CD14-positive monocyte (primary cell): ENCODE data around the gene CPNE2. TPM values are rescaled to one million over a fixed set of nuclear protein-coding genes. Genes with fewer than 3 reads are reported as not detected.

ENCODE experiments used
- DNase-seq, 3 donors: peaks; one replicate each; pipeline ENCODE4 v3.0.0-alpha.2; 2011 to 2022
- H2AFZ ChIP-seq: 2 replicates; pipeline ENCODE4 v1.6.0; 2012; ENCODE audit warnings: mild to moderate bottlenecking, low read depth, low read length, inconsistent platforms; ENCODE audit not compliant: insufficient read depth, poor library complexity, severe bottlenecking
- H3K27ac ChIP-seq, 2 donors: 1 replicate in 1 of 2; 2 replicates in 1 of 2; pipeline ENCODE4 v1.5.1; 2012 to 2013; ENCODE audit warnings: low read length in 2 of 2, control low read depth in 1 of 2, inconsistent platforms in 1 of 2, low read depth in 1 of 2, mild to moderate bottlenecking in 1 of 2
- H3K27me3 ChIP-seq, 2 donors: one replicate each; pipeline versions ENCODE4 v1.6.0 to v1.6.1; 2011 to 2013; ENCODE audit warnings: low read length in 2 of 2; ENCODE audit not compliant: control insufficient read depth in 2 of 2, insufficient read depth in 2 of 2
- H3K36me3 ChIP-seq, 2 donors: replicated peaks in 1 of 2; 1 replicate in 1 of 2; 2 replicates in 1 of 2; pipeline versions ENCODE4 v1.5.1 to v1.6.1; 2012 to 2013; ENCODE audit warnings: low read length in 2 of 2, control low read depth in 1 of 2, inconsistent platforms in 1 of 2, mild to moderate bottlenecking in 1 of 2; ENCODE audit not compliant: insufficient read depth in 2 of 2, control insufficient read depth in 1 of 2
- H3K4me1 ChIP-seq, 2 donors: 1 replicate in 1 of 2; 2 replicates in 1 of 2; pipeline versions ENCODE4 v1.5.1 to v1.6.1; 2012 to 2013; ENCODE audit warnings: low read length in 2 of 2, control low read depth in 1 of 2, inconsistent platforms in 1 of 2, mild to moderate bottlenecking in 1 of 2, moderate library complexity in 1 of 2; ENCODE audit not compliant: insufficient read depth in 2 of 2, control insufficient read depth in 1 of 2
- H3K4me2 ChIP-seq: replicated peaks from 2 replicates; pipeline ENCODE3; 2012; ENCODE audit warnings: low read length, moderate library complexity, mild to moderate bottlenecking; ENCODE audit not compliant: poor library complexity, severe bottlenecking; ENCODE audit errors: extremely low read depth
- H3K4me3 ChIP-seq, 3 experiments: fragments of 200-600 bp in 1 of 3; sonication (generic) in 1 of 3; replicated peaks in 1 of 3; 1 replicate in 2 of 3; 2 replicates in 1 of 3; pipeline ENCODE4 v1.5.1; 2011 to 2013; ENCODE audit warnings: low read length in 3 of 3, mild to moderate bottlenecking in 3 of 3, control low read depth in 2 of 3, low read depth in 2 of 3, inconsistent platforms in 1 of 3, moderate library complexity in 1 of 3
- H3K79me2 ChIP-seq: 2 replicates; pipeline ENCODE4 v1.6.0; 2012; ENCODE audit warnings: mild to moderate bottlenecking, control low read depth, inconsistent platforms, low read length, moderate library complexity; ENCODE audit not compliant: insufficient read depth
- H3K9ac ChIP-seq: 2 replicates; pipeline ENCODE4 v1.6.0; 2017; ENCODE audit warnings: low read length, mild to moderate bottlenecking; ENCODE audit not compliant: insufficient read depth, poor library complexity, severe bottlenecking
- H3K9me3 ChIP-seq, 2 donors: replicated peaks in 1 of 2; 1 replicate in 1 of 2; 2 replicates in 1 of 2; pipeline versions ENCODE4 v1.5.1 to v1.6.1; 2012 to 2013; ENCODE audit warnings: low read length in 2 of 2, control low read depth in 1 of 2; ENCODE audit not compliant: control insufficient read depth in 1 of 2, insufficient read depth in 1 of 2
- H4K20me1 ChIP-seq: 2 replicates; pipeline ENCODE4 v1.6.0; 2012; ENCODE audit warnings: mild to moderate bottlenecking, low read length, control low read depth, moderate library complexity; ENCODE audit not compliant: insufficient read depth
- H3K27ac Mint-ChIP-seq, 7 donors: one replicate each; pipeline ENCODE4 v1.8.0; 2020; ENCODE audit warnings: mild to moderate bottlenecking in 7 of 7, mixed read lengths in 7 of 7, moderate library complexity in 6 of 7, inconsistent platforms in 2 of 7
- H3K27me3 Mint-ChIP-seq, 3 donors: one replicate each; pipeline ENCODE4 v1.8.0; 2021 to 2022; ENCODE audit warnings: low read depth in 3 of 3, mild to moderate bottlenecking in 3 of 3, mixed read lengths in 3 of 3, moderate library complexity in 3 of 3, inconsistent platforms in 1 of 3
- H3K36me3 Mint-ChIP-seq, 2 donors: one replicate each; pipeline ENCODE4 v1.8.0; 2020; ENCODE audit warnings: mixed read lengths in 2 of 2, inconsistent platforms in 1 of 2, mild to moderate bottlenecking in 1 of 2
- H3K4me1 Mint-ChIP-seq: one replicate; pipeline ENCODE4 v1.8.0; 2020; ENCODE audit warnings: mild to moderate bottlenecking, mixed read lengths
- H3K4me3 Mint-ChIP-seq, 2 donors: one replicate each; pipeline ENCODE4 v1.8.0; 2020; ENCODE audit warnings: mild to moderate bottlenecking in 2 of 2, mixed read lengths in 2 of 2, moderate library complexity in 1 of 2
- H3K9me3 Mint-ChIP-seq, 7 donors: one replicate each; pipeline ENCODE4 v1.8.0; 2020 to 2022; ENCODE audit warnings: mixed read lengths in 7 of 7, mild to moderate bottlenecking in 6 of 7, moderate library complexity in 6 of 7, inconsistent platforms in 2 of 7
- WGBS: methylation state at CpG from one replicate; pipeline ENCODE4 v1.1.5; 2013; ENCODE audit warnings: missing lambda C conversion rate; ENCODE audit not compliant: insufficient coverage; 5-methylcytosine and 5-hydroxymethylcytosine counted together
- intact Hi-C, 2 donors: fragments of 100-400 bp; cut with micrococcal nuclease; formaldehyde crosslinking; loops; one replicate each; pipeline versions ENCODE4 v1.15.0 to v1.15.1; 2023
- polyA plus RNA-seq, 3 donors: library from polyadenylated mRNA; depleted of rRNA in 1 of 3; unstranded in 2 of 3; stranded (reverse) in 1 of 3; fragments of 300-500 nt in 2 of 3; fragments of >200 nt in 1 of 3; fragmentation: Illumina TruSeq in 2 of 3; gene quantifications; 1 replicate in 2 of 3; 2 replicates in 1 of 3; pipeline ENCODE4 v1.2.3, GENCODE V29; 2012 to 2021
- TF ChIP-seq, protein P1 (sequence below): fragments of 200-600 bp; IDR thresholded peaks from one replicate; pipeline ENCODE4 v1.8.0; 2022; ENCODE audit warnings: antibody characterized with exemption, mild to moderate bottlenecking

The CPNE2 gene
- polyA plus RNA-seq, 3 donors: 18.3 to 68.8 (median 23.9) TPM

DNA sequence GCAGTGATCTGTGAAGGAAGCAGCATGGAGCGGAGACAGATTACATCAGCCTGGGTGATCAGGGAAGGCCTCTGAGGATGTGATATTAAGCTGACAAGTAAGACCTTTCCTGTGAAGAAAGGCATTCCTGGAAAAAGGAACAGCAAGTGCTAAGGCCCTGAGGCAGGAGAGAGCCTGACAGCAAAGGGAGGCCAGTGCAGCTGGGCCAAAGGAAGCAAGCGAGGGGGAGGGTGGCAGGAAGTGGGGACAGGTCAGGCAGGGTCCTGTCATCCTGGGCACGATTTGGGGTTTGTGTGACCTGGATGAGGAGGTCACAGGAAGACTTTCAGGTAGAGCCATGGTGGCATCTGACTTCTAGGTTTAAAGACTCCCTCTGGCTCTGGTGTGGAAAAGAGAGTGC, 12.3 kb downstream of the CPNE2 start:
- no peak overlapping the region for H2AFZ ChIP-seq
- intact Hi-C loops: no loop called here
- TF ChIP-seq, protein P1, sequence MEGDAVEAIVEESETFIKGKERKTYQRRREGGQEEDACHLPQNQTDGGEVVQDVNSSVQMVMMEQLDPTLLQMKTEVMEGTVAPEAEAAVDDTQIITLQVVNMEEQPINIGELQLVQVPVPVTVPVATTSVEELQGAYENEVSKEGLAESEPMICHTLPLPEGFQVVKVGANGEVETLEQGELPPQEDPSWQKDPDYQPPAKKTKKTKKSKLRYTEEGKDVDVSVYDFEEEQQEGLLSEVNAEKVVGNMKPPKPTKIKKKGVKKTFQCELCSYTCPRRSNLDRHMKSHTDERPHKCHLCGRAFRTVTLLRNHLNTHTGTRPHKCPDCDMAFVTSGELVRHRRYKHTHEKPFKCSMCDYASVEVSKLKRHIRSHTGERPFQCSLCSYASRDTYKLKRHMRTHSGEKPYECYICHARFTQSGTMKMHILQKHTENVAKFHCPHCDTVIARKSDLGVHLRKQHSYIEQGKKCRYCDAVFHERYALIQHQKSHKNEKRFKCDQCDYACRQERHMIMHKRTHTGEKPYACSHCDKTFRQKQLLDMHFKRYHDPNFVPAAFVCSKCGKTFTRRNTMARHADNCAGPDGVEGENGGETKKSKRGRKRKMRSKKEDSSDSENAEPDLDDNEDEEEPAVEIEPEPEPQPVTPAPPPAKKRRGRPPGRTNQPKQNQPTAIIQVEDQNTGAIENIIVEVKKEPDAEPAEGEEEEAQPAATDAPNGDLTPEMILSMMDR: no peak
- H3K4me3 ChIP-seq: no peak overlapping the region
- Mint-ChIP-seq H3K4me1 (peaks cover 31% of the 10 kb centered on the region), H3K9me3 (no peaks in the 10 kb centered on the region), H3K36me3 (peaks cover 3 to 33% of the 10 kb centered on the region in 2 donors), H3K27me3 (peaks cover 0 to 2% (median 0%) of the 10 kb centered on the region in 3 donors), H3K27ac (peak overlapping the region in 2 of 7 donors; percentile 22 to 68), H3K4me3 (no peak overlapping the region)
- H3K4me2 ChIP-seq: no peak overlapping the region
- no peaks in the 10 kb centered on the region for H3K36me3 ChIP-seq
- no peaks in the 10 kb centered on the region for H3K9me3 ChIP-seq
- 57% methylated on average over 3 of the region's 3 CpGs for WGBS
- DNase-seq: no peak
- H4K20me1 ChIP-seq: peaks cover 65% of the 10 kb centered on the region
- peaks cover 4 to 10% of the 10 kb centered on the region in 2 donors for H3K4me1 ChIP-seq
- H3K9ac ChIP-seq: no peak overlapping the region
- H3K27ac ChIP-seq: peak overlapping the region in 1 of 2 donors; percentile 42
- H3K27me3 ChIP-seq: no peaks in the 10 kb centered on the region
- peaks cover 95% of the 10 kb centered on the region for H3K79me2 ChIP-seq

DNA sequence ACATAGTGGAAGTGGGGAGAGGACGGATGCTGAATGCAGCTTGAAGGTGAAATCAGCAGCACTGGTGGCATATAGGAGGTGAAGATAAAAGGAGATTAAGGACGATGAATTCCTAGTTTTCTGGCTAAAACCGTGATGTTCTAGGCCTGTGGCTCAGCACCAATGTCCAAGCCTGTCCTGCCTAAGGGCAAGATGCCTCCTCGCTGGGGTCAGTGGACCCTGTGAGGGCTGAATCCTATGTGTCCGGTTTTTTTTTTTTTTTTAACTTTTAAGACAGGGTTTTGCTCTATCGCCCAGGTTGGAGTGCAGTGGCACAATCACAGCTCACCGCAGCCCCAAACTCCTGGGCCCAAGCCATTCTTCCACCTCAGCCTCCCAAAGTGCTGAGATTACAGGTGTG, 12.8 kb downstream of the CPNE2 start:
- no peaks in the 10 kb centered on the region for H3K9me3 Mint-ChIP-seq
- Histone ChIP-seq H3K4me2 (no peak overlapping the region), H3K27me3 (no peaks in the 10 kb centered on the region), H3K9ac (no peak overlapping the region), H3K4me3 (no peak overlapping the region), H3K4me1 (peaks cover 4 to 6% of the 10 kb centered on the region in 2 donors), H4K20me1 (peaks cover 70% of the 10 kb centered on the region), H3K27ac (peak overlapping the region in 1 of 2 donors; percentile 42), H3K36me3 (no peaks in the 10 kb centered on the region), H2AFZ (no peak overlapping the region), H3K9me3 (no peaks in the 10 kb centered on the region), H3K79me2 (peaks cover 95% of the 10 kb centered on the region)
- H3K27me3 Mint-ChIP-seq: peaks cover 0 to 2% (median 0%) of the 10 kb centered on the region in 3 donors
- peak overlapping the region in 1 of 7 donors; percentile 1 for H3K27ac Mint-ChIP-seq
- H3K36me3 Mint-ChIP-seq: peaks cover 6 to 36% of the 10 kb centered on the region in 2 donors
- no peak overlapping the region for H3K4me3 Mint-ChIP-seq
- 94% methylated on average over 6 of the region's 7 CpGs for WGBS
- DNase-seq: no peak
- intact Hi-C loops: no loop called here
- TF ChIP-seq, protein P1: no peak
- H3K4me1 Mint-ChIP-seq: peaks cover 26% of the 10 kb centered on the region
